H1 (cell line): ENCODE results near the gene GRM7. TPM values are rescaled to one million over a fixed set of nuclear protein-coding genes. Genes with fewer than 3 reads are reported as not detected.

Experiments used
- CTCF ChIA-PET: fragments of 300-600 bp; sonication (Branson Sonifier 250); formaldehyde crosslinking; loops from one replicate; lab custom pipeline; 2021; ENCODE audit not compliant: partially characterized antibody; lab: Charles Lee
- POLR2A ChIA-PET: fragments of 300-600 bp; sonication (Branson Sonifier 250); formaldehyde crosslinking; loops from one replicate; lab custom pipeline; 2021; ENCODE audit warnings: inconsistent platforms; ENCODE audit not compliant: partially characterized antibody; lab: Charles Lee
- DNase-seq, 2 experiments: peaks; one replicate each; pipeline versions ENCODE4 v3.0.0 to v3.0.0-alpha.2; 2010 to 2022; ENCODE audit warnings: low spot score in 2 of 2, low read depth in 1 of 2, mixed read lengths in 1 of 2
- FAIRE-seq: peaks from 2 replicates; lab custom pipeline; 2011; peaks lifted over from hg19 to GRCh38; lab: Jason Lieb, UNC
- H2AFZ ChIP-seq: 2 replicates; pipeline ENCODE4 v1.8.1; 2012; ENCODE audit warnings: low read length, inconsistent platforms
- H2AK5ac ChIP-seq: 2 replicates; pipeline ENCODE4 v1.6.1; 2013; ENCODE audit warnings: low read depth, low read length
- H2BK120ac ChIP-seq: replicated peaks from 2 replicates; pipeline ENCODE3; 2013; ENCODE audit warnings: low read depth, low read length, inconsistent platforms
- H2BK12ac ChIP-seq: 2 replicates; pipeline ENCODE4 v1.6.1; 2013; ENCODE audit warnings: low read depth, low read length
- H2BK15ac ChIP-seq: 2 replicates; pipeline ENCODE4 v1.6.1; 2013; ENCODE audit warnings: low read length
- H2BK20ac ChIP-seq: 2 replicates; pipeline ENCODE4 v1.6.1; 2013; ENCODE audit warnings: low read length
- H2BK5ac ChIP-seq: 2 replicates; pipeline ENCODE4 v1.6.1; 2013; ENCODE audit warnings: low read depth, low read length
- H3K14ac ChIP-seq: 2 replicates; pipeline ENCODE4 v1.6.1; 2013; ENCODE audit warnings: inconsistent platforms; ENCODE audit not compliant: insufficient read length
- H3K18ac ChIP-seq: 2 replicates; pipeline ENCODE4 v1.6.1; 2013; ENCODE audit warnings: low read length; ENCODE audit errors: extremely low read depth
- H3K23ac ChIP-seq: 2 replicates; pipeline ENCODE4 v1.6.1; 2013; ENCODE audit warnings: inconsistent platforms; ENCODE audit not compliant: insufficient read length
- H3K23me2 ChIP-seq: 2 replicates; pipeline ENCODE4 v1.6.1; 2013; ENCODE audit warnings: low read depth, low read length
- H3K27ac ChIP-seq: 2 replicates; pipeline ENCODE4 v1.6.1; 2011; ENCODE audit warnings: low read depth, low read length, inconsistent platforms
- H3K27me3 ChIP-seq, 4 experiments: replicated peaks in 1 of 4; 1 replicate in 1 of 4; 2 replicates in 3 of 4; pipeline versions ENCODE4 v1.6.1 to v1.8.1; 2011 to 2013; ENCODE audit warnings: low read length in 3 of 4, mild to moderate bottlenecking in 3 of 4, inconsistent platforms in 2 of 4, mixed read lengths in 2 of 4, moderate library complexity in 1 of 4; ENCODE audit not compliant: control insufficient read depth in 3 of 4, insufficient read depth in 3 of 4; ENCODE audit errors: extremely low read depth in 1 of 4
- H3K36me3 ChIP-seq, 4 experiments: 2 replicates each; pipeline versions ENCODE4 v1.6.1 to v1.8.1; 2011 to 2013; ENCODE audit warnings: mild to moderate bottlenecking in 4 of 4, low read length in 3 of 4, moderate library complexity in 2 of 4, control low read depth in 1 of 4, inconsistent platforms in 1 of 4; ENCODE audit not compliant: insufficient read depth in 4 of 4, control insufficient read depth in 2 of 4
- H3K4ac ChIP-seq: replicated peaks from 2 replicates; pipeline ENCODE3; 2013; ENCODE audit warnings: low read length, low read depth, mixed read lengths, inconsistent platforms; ENCODE audit not compliant: insufficient read length
- H3K4me1 ChIP-seq, 4 experiments: replicated peaks in 1 of 4; 1 replicate in 1 of 4; 2 replicates in 3 of 4; pipeline versions ENCODE4 v1.6.1 to v1.8.1; 2011 to 2013; ENCODE audit warnings: low read length in 3 of 4, inconsistent platforms in 2 of 4, mixed read lengths in 1 of 4; ENCODE audit not compliant: insufficient read depth in 4 of 4, control insufficient read depth in 3 of 4
- H3K4me2 ChIP-seq, 2 experiments: 2 replicates each; pipeline versions ENCODE4 v1.6.1 to v1.8.1; 2011 to 2013; ENCODE audit warnings: low read depth in 2 of 2, low read length in 2 of 2, control low read depth in 1 of 2, inconsistent platforms in 1 of 2, mild to moderate bottlenecking in 1 of 2; ENCODE audit not compliant: insufficient read depth in 1 of 2
- H3K4me3 ChIP-seq, 4 experiments: fragments of 200-600, 300-600 bp in 1 of 4; sonication (generic), shearing (Covaris generic), sonication (Bioruptor Twin) in 1 of 4; 2 replicates each; pipeline versions ENCODE4 v1.5.1 to v1.8.1; 2011 to 2016; ENCODE audit warnings: low read length in 4 of 4, low read depth in 3 of 4, control low read depth in 2 of 4, inconsistent platforms in 2 of 4, mild to moderate bottlenecking in 2 of 4, mixed read lengths in 1 of 4, moderate library complexity in 1 of 4; ENCODE audit not compliant: insufficient read depth in 2 of 4; ENCODE audit errors: extremely low read depth in 1 of 4
- H3K56ac ChIP-seq: replicated peaks from 2 replicates; pipeline ENCODE3; 2013; ENCODE audit warnings: low read depth, mild to moderate bottlenecking, mixed read lengths, low read length, inconsistent platforms; ENCODE audit not compliant: insufficient read length
- H3K79me1 ChIP-seq: 2 replicates; pipeline ENCODE4 v1.6.1; 2013; ENCODE audit warnings: low read depth, low read length, control low read depth
- H3K79me2 ChIP-seq, 2 experiments: 2 replicates each; pipeline versions ENCODE4 v1.6.1 to v1.8.1; 2012 to 2013; ENCODE audit warnings: low read length in 2 of 2, mild to moderate bottlenecking in 2 of 2, inconsistent platforms in 1 of 2; ENCODE audit not compliant: insufficient read depth in 2 of 2, control insufficient read depth in 1 of 2
- H3K9ac ChIP-seq, 4 experiments: replicated peaks in 1 of 4; 1 replicate in 1 of 4; 2 replicates in 3 of 4; pipeline versions ENCODE4 v1.6.1 to v1.8.1; 2011 to 2013; ENCODE audit warnings: low read depth in 3 of 4, low read length in 3 of 4, control low read depth in 2 of 4, mild to moderate bottlenecking in 2 of 4, moderate library complexity in 2 of 4, inconsistent platforms in 1 of 4; ENCODE audit errors: extremely low read depth in 1 of 4
- H3K9me3 ChIP-seq, 2 experiments: 2 replicates each; pipeline versions ENCODE4 v1.6.1 to v1.8.1; 2012 to 2013; ENCODE audit warnings: mild to moderate bottlenecking in 2 of 2, moderate library complexity in 2 of 2, control low read depth in 1 of 2, inconsistent platforms in 1 of 2, low read depth in 1 of 2, low read length in 1 of 2, mixed read lengths in 1 of 2; ENCODE audit not compliant: insufficient read depth in 2 of 2
- H4K20me1 ChIP-seq, 2 experiments: replicated peaks in 1 of 2; 2 replicates each; pipeline versions ENCODE3 to v1.8.1; 2011 to 2013; ENCODE audit warnings: inconsistent platforms in 2 of 2, low read length in 2 of 2, mild to moderate bottlenecking in 1 of 2; ENCODE audit not compliant: insufficient read depth in 2 of 2, control insufficient read depth in 1 of 2
- H4K5ac ChIP-seq: 2 replicates; pipeline ENCODE4 v1.6.1; 2013; ENCODE audit warnings: low read length, low read depth, mixed read lengths, inconsistent platforms; ENCODE audit not compliant: insufficient read length
- H4K8ac ChIP-seq: 2 replicates; pipeline ENCODE4 v1.8.0; 2013; ENCODE audit warnings: mild to moderate bottlenecking, moderate library complexity, low read length, inconsistent platforms; ENCODE audit not compliant: insufficient read depth; ENCODE audit errors: extremely low read depth
- H4K91ac ChIP-seq: replicated peaks from 2 replicates; pipeline ENCODE3; 2013; ENCODE audit warnings: low read length, mixed read lengths, inconsistent platforms; ENCODE audit not compliant: insufficient read length
- EGR1 ChIP-seq: IDR thresholded peaks from 2 replicates; pipeline ENCODE4 v1.6.1; 2011; ENCODE audit warnings: low read depth, low read length, borderline replicate concordance
- GABPA ChIP-seq: IDR thresholded peaks from 2 replicates; pipeline ENCODE4 v1.6.1; 2011; ENCODE audit warnings: mild to moderate bottlenecking, low read length, moderate library complexity, borderline replicate concordance; ENCODE audit not compliant: insufficient read depth
- GTF2F1 ChIP-seq: IDR thresholded peaks from 2 replicates; pipeline ENCODE4 v1.6.1; 2012; ENCODE audit warnings: low read depth, low read length, improper control_type of control experiment, borderline replicate concordance
- PHF8 ChIP-seq: fragments of 200-600 bp; sonication (generic); conservative IDR thresholded peaks from 2 replicates; pipeline ENCODE4 v1.7.1; 2012; ENCODE audit warnings: low read depth, mild to moderate bottlenecking, inconsistent platforms, low read length, moderate library complexity
- RAD21 ChIP-seq, 2 experiments: IDR thresholded peaks in 1 of 2; conservative IDR thresholded peaks in 1 of 2; 2 replicates each; pipeline ENCODE4 v1.6.1; 2011; ENCODE audit warnings: low read depth in 2 of 2, low read length in 2 of 2, improper control_type of control experiment in 1 of 2, inconsistent platforms in 1 of 2, mild to moderate bottlenecking in 1 of 2, moderate library complexity in 1 of 2
- SIX5 ChIP-seq: IDR thresholded peaks from 2 replicates; pipeline ENCODE4 v1.6.1; 2011; ENCODE audit warnings: mild to moderate bottlenecking, low read depth, low read length
- SP4 ChIP-seq: IDR thresholded peaks from 2 replicates; pipeline ENCODE4 v1.6.1; 2012; ENCODE audit warnings: low read length, inconsistent platforms
- TEAD4 ChIP-seq: IDR thresholded peaks from 2 replicates; pipeline ENCODE4 v1.6.1; 2012; ENCODE audit warnings: low read depth, low read length, inconsistent platforms, mixed read lengths
- WGBS, 2 experiments: shearing (Covaris generic) in 1 of 2; methylation state at CpG; one replicate each; pipeline versions ENCODE4 v1.1.6 to v1.1.7; 2013 to 2015; ENCODE audit warnings: low lambda C conversion rate in 2 of 2, mixed read lengths in 2 of 2, inconsistent platforms in 1 of 2, low coverage in 1 of 2, missing lambda C conversion rate in 1 of 2; ENCODE audit not compliant: insufficient replicate concordance in 2 of 2, insufficient coverage in 1 of 2, insufficient read length in 1 of 2; ENCODE audit errors: extremely low coverage in 1 of 2, missing lambda C conversion rate in 1 of 2; 5-methylcytosine and 5-hydroxymethylcytosine counted together
- polyA plus RNA-seq, 7 experiments: library from polyadenylated mRNA; depleted of rRNA in 3 of 7; stranded (reverse) in 5 of 7; unstranded in 2 of 7; fragments of >200 nt in 5 of 7; fragments of 200-250 nt in 2 of 7; gene quantifications; 1 replicate in 5 of 7; 2 replicates in 1 of 7; 4 replicates in 1 of 7; pipeline versions ENCODE4 v1.2.1 to v1.2.3, GENCODE V29; 2011 to 2013; ENCODE audit warnings: missing spikeins in 2 of 7, mixed read lengths in 2 of 7
- total RNA-seq: library from RNA; stranded (reverse); fragmentation: NEBNext Ultra II Directional; extraction: Animal tissue kit (Norgen Biotek cat#: 25700); gene quantifications from 2 replicates; pipeline ENCODE4 v1.2.1, GENCODE V29; 2021

Gene GRM7
- total and polyA plus RNA-seq, 2 of the 8 experiments (the other 6 are each of a cell fraction or from before 2014, with no cell fraction given) = 0.17 to 0.24 TPM

GRCh38 chr3:7546253-7546652 lies 685.3 kb downstream of the GRM7 start:
- POLR2A ChIA-PET = no interaction called here

More at GRCh38 chr3:7546253-7546652, 685.3 kb downstream of the GRM7 start:
- H3K9me3 ChIP-seq = peaks cover 2 to 5% of the 10 kb centered on the region in 2 experiments; a peak in 3 of 4 replicates
- H2BK15ac ChIP-seq = no peak overlapping the region
- H4K91ac ChIP-seq = no peak overlapping the region
- no peak for DNase-seq
- CTCF ChIA-PET = interaction anchor here (0.8 to 1.0 kb wide), 2 partner anchors 8 to 14 kb away, joined by 3 read pairs; no protein-coding TSS in a partner anchor
- no peaks in the 10 kb centered on the region for H3K79me1 ChIP-seq
- no peak overlapping the region for H2BK120ac ChIP-seq
- H3K27ac ChIP-seq = no peak overlapping the region
- H3K23ac ChIP-seq = no peak overlapping the region
- FAIRE-seq = no peak
- no peak overlapping the region for H3K4me3 ChIP-seq
- no peak overlapping the region for H3K56ac ChIP-seq
- no peak overlapping the region for H3K18ac ChIP-seq
- H3K27me3 ChIP-seq = no peaks in the 10 kb centered on the region
- no peak overlapping the region for H3K4me2 ChIP-seq
- no peak overlapping the region for H4K8ac ChIP-seq
- no peaks in the 10 kb centered on the region for H3K36me3 ChIP-seq
- H2BK5ac ChIP-seq = no peak overlapping the region
- H3K79me2 ChIP-seq = no peaks in the 10 kb centered on the region
- TF ChIP-seq RAD21 (IDR thresholded peaks at IDR 0.05 in 1 of 2, conservative IDR thresholded peaks at IDR 0.05 in 1 of 2; ENCODE audit: low read depth in 2 of 2, low read length in 2 of 2) = peak in 1 of 2 experiments; percentile 10; a peak in 1 of 4 replicates
- TF ChIP-seq SP4 = no peak
- no peak for TF ChIP-seq PHF8
- TF ChIP-seq GABPA = no peak
- TF ChIP-seq GTF2F1 = no peak
- TF ChIP-seq EGR1 = no peak
- TF ChIP-seq TEAD4 = no peak
- no peak for TF ChIP-seq SIX5
- no peak overlapping the region for H2AFZ ChIP-seq
- H4K5ac ChIP-seq = no peak overlapping the region
- no peak overlapping the region for H3K9ac ChIP-seq
- no peaks in the 10 kb centered on the region for H3K4me1 ChIP-seq
- no peak overlapping the region for H2AK5ac ChIP-seq
- H3K14ac ChIP-seq = no peak overlapping the region
- 95% methylated on average over 4 of the region's 4 CpGs; no CpG with 5 or more reads in 1 of the 2 experiments for WGBS, 2 experiments
- no peaks in the 10 kb centered on the region for H3K23me2 ChIP-seq
- H2BK12ac ChIP-seq = no peak overlapping the region
- no peaks in the 10 kb centered on the region for H4K20me1 ChIP-seq
- no peak overlapping the region for H3K4ac ChIP-seq
- no peak overlapping the region for H2BK20ac ChIP-seq
